ENCODE measurements around the gene GPA33. TPM values are rescaled to one million over a fixed set of nuclear protein-coding genes. Genes with fewer than 3 reads are reported as not detected.

The GPA33 gene
- total and polyA plus RNA-seq, 10 of the 15 experiments (the other 5 are each of a cell fraction or from before 2014, with no cell fraction given), result 0.09 to 0.27 (median 0.21) TPM; not detected in 1

GRCh38 chr1:167105271-167106118 is 15.3 kb upstream of the GPA33 start (continued):
- TF ChIP-seq FOXK2 (IDR thresholded peaks at IDR 0.05) (no peak), YBX1 (IDR thresholded peaks at IDR 0.05) (no peak), SMAD1 (IDR thresholded peaks at IDR 0.05; ENCODE audit: low read depth, partially characterized antibody) (no peak), IKZF2 (IDR thresholded peaks at IDR 0.05) (peak in 1 of 2 experiments; percentile 4; a peak in 1 of 4 replicates), IKZF1 (conservative IDR thresholded peaks at IDR 0.05) (0 out of 2 replicates have a peak, but pooled peaks have one; percentile 12), MTA3 (IDR thresholded peaks at IDR 0.05; ENCODE audit: borderline replicate concordance, low read length) (no peak), TAF1 (IDR thresholded peaks at IDR 0.05; ENCODE audit: borderline replicate concordance, low read depth, low read length) (no peak), ATF7 (IDR thresholded peaks at IDR 0.05; ENCODE audit: low read depth) (no peak), ZSCAN29 (IDR thresholded peaks at IDR 0.05) (no peak), PML (IDR thresholded peaks at IDR 0.05; ENCODE audit: low read length) (no peak), TARDBP (IDR thresholded peaks at IDR 0.05; ENCODE audit: borderline replicate concordance) (no peak), MEF2B (IDR thresholded peaks at IDR 0.05; ENCODE audit: partially characterized antibody, poor library complexity, severe bottlenecking) (no peak), ETV6 (conservative IDR thresholded peaks at IDR 0.05 in 1 of 2, IDR thresholded peaks at IDR 0.05 in 1 of 2; ENCODE audit: borderline replicate concordance in 1 of 2, low read depth in 1 of 2) (no peak), EP300 (IDR thresholded peaks at IDR 0.05; ENCODE audit: borderline replicate concordance in 1 of 2, control insufficient read depth in 1 of 2, low read depth in 2 of 2, low read length in 2 of 2) (no peak), USF2 (IDR thresholded peaks at IDR 0.05; ENCODE audit: borderline replicate concordance, low read depth, low read length) (no peak), BMI1 (IDR thresholded peaks at IDR 0.05; ENCODE audit: borderline replicate concordance) (no peak), FOXM1 (IDR thresholded peaks at IDR 0.05; ENCODE audit: low read depth, low read length) (no peak), NR2F1 (conservative IDR thresholded peaks at IDR 0.05) (no peak), RUNX3 (IDR thresholded peaks at IDR 0.05; ENCODE audit: low read length) (no peak), SUPT20H (IDR thresholded peaks at IDR 0.05; ENCODE audit: borderline replicate concordance, control insufficient read depth, low read depth, low read length) (no peak), CHD2 (IDR thresholded peaks at IDR 0.05; ENCODE audit: borderline replicate concordance, low read depth, low read length) (no peak), IRF3 (IDR thresholded peaks at IDR 0.05) (no peak)
- TF ChIP-seq, protein P1, sequence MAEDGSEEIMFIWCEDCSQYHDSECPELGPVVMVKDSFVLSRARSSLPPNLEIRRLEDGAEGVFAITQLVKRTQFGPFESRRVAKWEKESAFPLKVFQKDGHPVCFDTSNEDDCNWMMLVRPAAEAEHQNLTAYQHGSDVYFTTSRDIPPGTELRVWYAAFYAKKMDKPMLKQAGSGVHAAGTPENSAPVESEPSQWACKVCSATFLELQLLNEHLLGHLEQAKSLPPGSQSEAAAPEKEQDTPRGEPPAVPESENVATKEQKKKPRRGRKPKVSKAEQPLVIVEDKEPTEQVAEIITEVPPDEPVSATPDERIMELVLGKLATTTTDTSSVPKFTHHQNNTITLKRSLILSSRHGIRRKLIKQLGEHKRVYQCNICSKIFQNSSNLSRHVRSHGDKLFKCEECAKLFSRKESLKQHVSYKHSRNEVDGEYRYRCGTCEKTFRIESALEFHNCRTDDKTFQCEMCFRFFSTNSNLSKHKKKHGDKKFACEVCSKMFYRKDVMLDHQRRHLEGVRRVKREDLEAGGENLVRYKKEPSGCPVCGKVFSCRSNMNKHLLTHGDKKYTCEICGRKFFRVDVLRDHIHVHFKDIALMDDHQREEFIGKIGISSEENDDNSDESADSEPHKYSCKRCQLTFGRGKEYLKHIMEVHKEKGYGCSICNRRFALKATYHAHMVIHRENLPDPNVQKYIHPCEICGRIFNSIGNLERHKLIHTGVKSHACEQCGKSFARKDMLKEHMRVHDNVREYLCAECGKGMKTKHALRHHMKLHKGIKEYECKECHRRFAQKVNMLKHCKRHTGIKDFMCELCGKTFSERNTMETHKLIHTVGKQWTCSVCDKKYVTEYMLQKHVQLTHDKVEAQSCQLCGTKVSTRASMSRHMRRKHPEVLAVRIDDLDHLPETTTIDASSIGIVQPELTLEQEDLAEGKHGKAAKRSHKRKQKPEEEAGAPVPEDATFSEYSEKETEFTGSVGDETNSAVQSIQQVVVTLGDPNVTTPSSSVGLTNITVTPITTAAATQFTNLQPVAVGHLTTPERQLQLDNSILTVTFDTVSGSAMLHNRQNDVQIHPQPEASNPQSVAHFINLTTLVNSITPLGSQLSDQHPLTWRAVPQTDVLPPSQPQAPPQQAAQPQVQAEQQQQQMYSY (CRISPR knock-in tag; IDR thresholded peaks at IDR 0.05), result no peak
- TF ChIP-seq, protein P2, sequence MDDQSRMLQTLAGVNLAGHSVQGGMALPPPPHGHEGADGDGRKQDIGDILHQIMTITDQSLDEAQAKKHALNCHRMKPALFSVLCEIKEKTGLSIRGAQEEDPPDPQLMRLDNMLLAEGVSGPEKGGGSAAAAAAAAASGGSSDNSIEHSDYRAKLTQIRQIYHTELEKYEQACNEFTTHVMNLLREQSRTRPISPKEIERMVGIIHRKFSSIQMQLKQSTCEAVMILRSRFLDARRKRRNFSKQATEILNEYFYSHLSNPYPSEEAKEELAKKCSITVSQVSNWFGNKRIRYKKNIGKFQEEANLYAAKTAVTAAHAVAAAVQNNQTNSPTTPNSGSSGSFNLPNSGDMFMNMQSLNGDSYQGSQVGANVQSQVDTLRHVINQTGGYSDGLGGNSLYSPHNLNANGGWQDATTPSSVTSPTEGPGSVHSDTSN (IDR thresholded peaks at IDR 0.05; ENCODE audit: insufficient replicate concordance, low read depth, low read length), result peak; percentile 9
